NCI-H446 treated with DMSO at 0.1 percent for 48 hours (cell line): ENCODE measurements around the gene KBTBD2.
A peak's percentile ranks its signal among the peaks of the same experiment; 100 is the strongest.
"Not testable (repeated sequence)": the region's sequence is repeated elsewhere in the genome, so short reads cannot be mapped to it uniquely, and the experiment has no call there.

Experiments
- DNase-seq: peaks from one replicate; lab custom pipeline; 2025; lab: John Stamatoyannopoulos, UW

KBTBD2 gene

GRCh38 chr7:32893207-32893524, 1.6 kb upstream of the KBTBD2 start:
- no peak for DNase-seq

DNA sequence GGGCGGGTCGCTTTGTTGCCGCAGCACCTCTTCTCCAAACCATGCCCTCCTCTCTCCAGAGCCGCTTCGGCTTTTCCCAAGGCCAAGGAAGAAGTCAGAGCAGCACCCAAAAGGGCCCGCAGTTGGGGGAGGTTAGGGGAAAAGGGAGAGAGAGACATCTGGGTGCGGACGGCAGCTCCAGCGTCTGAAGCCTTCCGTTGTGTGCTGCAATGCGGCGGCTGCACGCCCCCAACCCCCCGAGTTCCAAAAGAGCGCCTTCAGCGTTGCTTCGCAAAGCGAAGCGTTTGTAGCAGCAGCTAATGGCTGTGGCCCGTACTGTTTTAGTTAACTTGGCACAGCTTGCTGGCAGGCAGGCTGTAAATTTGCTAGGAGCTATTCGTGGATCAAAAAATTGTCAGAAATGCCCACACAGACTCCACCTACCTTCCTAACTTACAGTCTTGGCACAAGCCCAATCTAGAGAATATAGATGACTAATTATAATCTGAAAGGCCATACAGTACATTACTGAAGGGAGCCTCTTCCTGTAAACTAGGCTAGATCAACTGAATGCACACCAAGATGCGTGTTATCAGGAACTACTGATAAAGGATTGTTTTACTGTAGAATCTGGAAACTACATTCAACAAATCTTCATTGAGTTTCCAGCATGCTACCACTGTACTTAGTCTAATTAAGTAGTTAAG, 1.1 kb upstream of the KBTBD2 start:
- DNase-seq = peak; percentile 55

DNA sequence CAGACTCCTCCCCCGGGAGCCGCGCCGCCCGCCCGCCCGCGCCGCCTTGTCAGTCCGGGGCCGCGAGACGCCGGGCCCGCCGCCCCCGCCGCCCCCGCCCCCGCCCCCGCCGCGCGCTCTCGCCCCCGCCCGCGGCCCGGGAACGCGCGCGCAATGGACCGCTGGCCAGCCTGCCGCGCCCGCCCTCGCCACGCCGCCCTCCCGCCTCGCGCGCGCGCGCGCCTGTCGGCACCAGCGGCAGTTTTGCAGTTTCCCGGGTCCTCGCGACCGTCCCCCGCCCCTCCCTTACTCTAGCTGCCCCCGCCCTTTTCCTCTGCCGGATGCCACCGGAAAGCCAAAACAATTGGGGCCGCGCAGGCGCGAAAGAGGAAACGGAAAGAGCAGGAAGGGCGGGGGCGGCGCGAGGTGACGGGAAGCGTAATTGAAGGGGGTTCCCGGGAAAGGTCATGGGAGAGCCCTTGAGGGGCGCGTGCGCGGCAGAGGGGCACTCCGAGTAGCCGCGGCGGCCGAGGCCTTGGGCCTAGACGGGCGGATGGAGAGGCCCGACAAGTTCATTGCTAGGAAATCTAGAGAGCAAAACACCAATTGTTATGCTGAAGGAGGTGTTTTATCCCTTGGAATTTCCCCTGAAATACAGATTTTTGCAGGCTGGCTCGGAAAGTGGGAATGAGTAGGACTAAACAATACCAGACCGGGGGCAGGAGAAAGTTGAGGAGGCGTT, 400 bp upstream of the KBTBD2 start:
- peak; percentile 92 for DNase-seq

DNA sequence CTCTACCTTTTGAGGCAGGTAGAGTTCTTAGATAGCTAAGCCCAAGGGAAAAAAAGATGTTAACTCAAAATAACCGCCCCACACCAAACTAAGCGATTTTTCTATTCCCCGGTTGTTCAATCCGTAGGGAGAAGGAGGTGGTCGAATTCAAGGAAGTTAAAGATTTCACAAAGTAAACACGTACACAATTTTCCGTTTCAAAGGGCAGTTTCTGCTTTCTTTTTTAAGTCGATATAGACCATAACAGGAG, 842 bp downstream of the KBTBD2 start:
- DNase-seq = no peak

DNA sequence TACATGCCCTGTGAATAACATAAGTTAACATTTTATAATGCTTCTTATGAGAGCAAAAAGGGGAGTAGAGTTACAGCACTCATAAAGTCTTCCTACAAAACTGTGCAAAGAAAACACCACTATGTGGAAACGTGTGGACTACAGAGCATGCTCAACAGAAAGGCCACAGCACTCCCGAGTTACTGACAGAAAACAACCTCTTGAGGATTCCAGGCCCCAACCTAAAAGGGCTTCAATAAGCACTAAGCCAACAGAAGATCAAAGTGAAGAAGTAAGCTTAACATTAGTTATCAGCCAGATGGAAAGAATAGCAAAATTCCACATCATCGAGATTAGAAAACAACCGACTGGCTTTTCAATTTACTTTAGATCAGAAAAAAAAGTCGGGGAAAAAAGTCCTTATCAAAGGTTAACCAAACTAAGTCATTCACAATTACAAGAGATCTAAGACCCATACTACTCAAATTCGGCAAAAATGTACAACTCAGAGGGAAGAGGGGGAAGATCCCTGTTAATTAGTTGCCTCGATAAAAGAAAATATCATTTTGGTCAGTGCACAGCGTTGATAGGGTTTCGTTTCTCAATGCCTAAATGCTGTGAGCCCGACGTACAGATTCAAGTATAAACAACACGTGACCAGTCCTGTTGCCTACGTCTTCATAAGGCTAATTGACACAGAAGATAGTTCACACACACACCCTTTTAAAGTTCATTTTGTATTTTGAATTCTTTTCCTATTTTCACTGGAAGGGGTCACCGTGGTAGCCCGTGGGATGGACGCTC, 1.4 kb downstream of the KBTBD2 start:
- peak; percentile 34 for DNase-seq

DNA sequence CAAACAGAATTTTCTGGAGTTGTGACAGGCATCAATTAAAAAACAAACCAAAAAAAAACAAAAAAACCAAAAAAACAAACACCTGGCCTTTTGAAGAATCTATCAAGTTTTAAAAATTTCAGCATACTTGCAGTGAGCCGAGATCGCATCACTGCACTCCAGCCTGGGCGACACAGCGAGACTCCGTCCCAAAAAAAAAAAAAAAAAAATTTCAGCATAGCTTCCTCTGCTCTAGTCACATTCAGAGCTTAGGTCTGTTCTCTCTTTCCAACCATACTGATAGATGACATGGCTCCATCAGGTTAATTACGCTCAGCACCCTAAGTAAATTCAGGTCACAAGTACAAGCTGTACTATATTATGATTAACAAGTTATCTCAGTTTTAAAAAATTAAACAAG, 3.1 kb downstream of the KBTBD2 start:
- DNase-seq = no peak

GRCh38 chr7:32887395-32887794, 4.2 kb downstream of the KBTBD2 start:
- DNase-seq = no peak

GRCh38 chr7:32881074-32881982, 10.2 kb downstream of the KBTBD2 start:
- no peak for DNase-seq

DNA sequence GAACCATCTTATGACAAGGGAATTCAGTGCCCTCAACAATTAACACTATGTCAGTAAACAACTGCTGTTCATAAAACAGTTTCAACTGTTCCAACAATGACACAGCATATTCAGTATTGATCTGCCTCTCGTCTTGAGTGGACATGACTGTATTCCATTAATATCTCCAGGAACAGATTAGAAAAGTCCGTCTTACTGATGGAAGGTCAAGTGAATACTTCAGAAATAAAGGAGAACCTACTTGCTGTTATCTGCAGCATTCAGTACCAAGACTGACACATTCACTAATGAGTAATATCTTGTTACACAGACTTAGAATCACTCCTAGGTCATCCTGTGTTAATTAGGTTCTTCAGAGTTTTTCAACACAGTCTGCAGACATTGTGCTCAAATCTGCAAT, 12.1 kb downstream of the KBTBD2 start:
- DNase-seq = no peak

DNA sequence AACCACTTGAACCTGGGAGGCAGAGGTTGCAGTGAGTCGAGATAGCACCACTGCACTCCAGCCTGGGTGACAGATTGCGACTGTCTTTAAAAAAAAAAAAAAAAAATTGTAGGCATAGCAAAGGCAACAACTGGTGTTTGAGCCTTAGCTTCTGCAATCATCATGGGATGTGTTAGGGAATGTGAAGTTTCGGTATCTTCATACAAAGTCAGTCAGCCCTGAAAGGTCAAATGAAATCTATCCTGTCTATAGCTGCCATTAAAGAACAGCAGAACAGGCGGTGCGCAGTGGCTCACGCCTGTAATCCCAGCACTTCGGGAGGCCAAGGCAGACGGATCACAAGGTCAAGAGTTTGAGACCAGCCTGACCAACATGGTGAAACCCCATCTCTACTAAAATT, 13.5 kb downstream of the KBTBD2 start:
- DNase-seq = not testable (repeated sequence)

- DNase-seq = no peak
Observed at GRCh38 chr7:32872421-32872820, 19.1 kb downstream of the KBTBD2 start.

GRCh38 chr7:32871624-32872371, 19.8 kb downstream of the KBTBD2 start:
- no peak for DNase-seq

DNA sequence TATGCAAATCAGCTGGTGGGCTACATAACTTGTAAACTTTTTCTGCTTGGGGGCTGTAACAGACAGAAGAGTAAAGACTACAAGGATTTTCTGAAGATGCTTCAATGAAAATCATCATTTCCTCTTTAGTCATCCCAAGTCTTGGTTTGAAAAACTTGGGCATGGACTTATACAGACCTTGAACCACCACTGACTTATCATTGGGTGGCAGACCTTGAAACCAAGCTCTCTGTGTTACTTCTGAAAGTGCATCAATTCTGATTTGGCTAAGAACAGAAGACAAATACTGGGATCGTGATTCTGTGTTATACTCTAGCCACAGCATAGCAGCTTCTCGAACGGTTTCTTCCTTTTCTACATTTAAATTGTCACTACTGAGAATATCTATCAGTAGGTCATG, 21.3 kb downstream of the KBTBD2 start:
- DNase-seq = no peak

- DNase-seq = no peak
Observed at GRCh38 chr7:32869716-32870115, 21.8 kb downstream of the KBTBD2 start.

DNA sequence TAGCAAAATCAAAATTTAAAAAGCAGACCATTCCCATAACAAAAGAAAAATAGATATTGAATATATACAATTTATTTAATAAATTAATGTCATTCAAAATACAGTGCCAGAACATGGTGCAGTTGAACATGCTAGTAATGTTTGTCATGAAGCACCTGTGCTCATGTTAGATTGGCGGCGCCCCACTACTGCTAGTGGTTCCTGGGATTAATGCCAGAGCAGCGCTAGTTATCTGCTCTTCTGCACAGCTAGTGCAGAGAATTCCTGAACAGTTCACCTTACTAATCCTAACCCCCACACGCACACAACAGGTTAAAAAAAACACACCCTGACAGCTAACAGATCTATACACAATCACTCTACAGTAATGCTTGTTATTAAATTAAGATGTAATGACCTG, 23.4 kb downstream of the KBTBD2 start:
- no peak for DNase-seq

- DNase-seq = no peak
Observed at GRCh38 chr7:32865448-32866030, 26.0 kb downstream of the KBTBD2 start.

DNA sequence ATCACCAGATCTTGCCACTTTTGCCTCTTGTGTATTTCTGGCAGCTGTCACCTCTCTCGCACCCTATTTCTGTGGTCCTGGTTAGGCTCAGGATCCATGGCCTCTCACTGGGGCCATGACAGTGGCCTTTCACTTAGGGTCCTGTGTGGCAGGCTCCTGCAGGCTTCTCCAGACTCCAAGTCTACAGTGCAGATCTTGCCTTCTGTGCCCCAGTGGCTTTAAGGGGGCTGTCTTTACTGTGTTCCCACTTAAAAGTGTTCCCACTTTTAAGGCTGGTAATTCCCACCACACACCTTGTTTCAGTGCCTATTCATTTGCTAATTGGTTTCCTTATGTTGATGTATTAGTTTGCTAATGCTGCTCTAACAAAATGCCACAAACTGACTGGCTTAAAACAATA, 27.7 kb downstream of the KBTBD2 start:
- not testable (repeated sequence) for DNase-seq

DNA sequence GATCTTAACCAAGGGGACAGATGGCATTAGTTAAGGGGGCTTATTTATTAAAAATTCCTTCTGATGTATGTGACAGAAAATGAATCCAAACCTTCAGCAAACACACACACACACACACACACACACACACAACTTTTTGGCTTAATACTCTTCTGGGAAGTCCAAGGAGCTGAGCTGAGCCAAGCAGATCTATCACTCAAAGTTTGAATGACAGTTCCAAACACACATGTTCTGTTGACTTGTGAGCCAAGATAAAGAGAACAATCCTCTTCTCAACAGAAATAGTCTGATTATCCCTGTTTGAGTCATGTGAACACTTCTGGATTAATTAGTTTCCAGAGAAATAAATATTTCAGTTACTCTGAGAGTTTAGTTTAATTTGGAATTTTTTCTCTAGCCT, 31.5 kb downstream of the KBTBD2 start:
- no peak for DNase-seq

DNA sequence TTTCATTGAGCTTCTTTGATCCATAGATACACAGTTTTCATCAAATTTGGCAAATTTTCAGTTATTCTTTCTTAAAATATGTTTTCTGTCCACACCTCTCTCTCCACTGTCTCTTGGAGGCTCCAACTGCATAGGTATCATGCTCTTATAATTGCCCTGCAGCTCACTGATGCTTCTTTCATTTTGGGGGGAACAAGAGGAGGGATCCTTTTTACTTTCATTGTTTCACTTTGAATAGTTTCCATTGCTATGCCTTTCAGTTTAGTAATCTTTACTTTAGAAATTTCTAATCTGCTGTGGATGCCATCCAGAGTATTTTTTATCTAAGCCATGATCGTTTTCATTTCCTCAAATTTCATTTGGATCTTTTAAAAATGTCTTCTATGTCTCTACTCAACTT, 32.9 kb downstream of the KBTBD2 start:
- DNase-seq = no peak

DNA sequence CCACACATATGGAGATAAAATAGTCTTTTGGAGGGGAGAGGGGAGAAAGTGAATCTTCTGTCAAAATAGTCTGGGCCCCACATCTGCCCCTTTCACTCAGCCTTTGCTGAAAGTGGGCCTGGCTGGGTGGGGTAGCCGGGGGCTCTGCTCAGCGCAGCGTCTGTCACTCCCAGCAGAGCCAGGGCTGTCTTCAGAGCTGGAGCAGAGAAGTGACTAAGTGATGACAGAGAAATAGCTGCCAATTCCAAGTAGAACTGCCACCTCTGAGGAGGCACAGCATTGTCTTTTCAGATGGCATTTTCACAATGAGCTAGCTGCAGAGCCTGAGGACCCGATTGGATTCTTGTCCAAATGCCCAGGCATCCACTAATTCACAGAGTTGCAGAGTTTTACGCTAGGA, 34.5 kb downstream of the KBTBD2 start:
- DNase-seq = not testable (repeated sequence)
